Measurements from ENCODE around the gene B3GAT1. TPM values are rescaled to one million over a fixed set of nuclear protein-coding genes. Genes with fewer than 3 reads are reported as not detected.

The B3GAT1 gene
- total RNA-seq, 1 experiment from 2014 or later, result not detected

GRCh38 chr11:134374891-134375550 is 37.0 kb downstream of the B3GAT1 start:
- no peaks in the 10 kb centered on the region for H3K9me2 ChIP-seq (ENCODE audit: insufficient read depth)
- ATAC-seq, result no peak
- no peak overlapping the region for H3K4me3 ChIP-seq (replicated peaks in 1 of 2; ENCODE audit: low read depth in 1 of 2, low read length in 2 of 2)
- ChIA-PET RAD21 (ENCODE audit: low non-redundant PET in 1 of 2, low total read pairs in 2 of 2, uncharacterized antibody in 2 of 2, unreplicated experiment in 2 of 2) (no interaction called here), CTCF (no interaction called here), POLR2A (no interaction called here)
- TF ChIP-seq EZH2phosphoT487 (IDR thresholded peaks at IDR 0.05; ENCODE audit: borderline replicate concordance) (no peak), POLR2AphosphoS5 (IDR thresholded peaks at IDR 0.05; ENCODE audit: low read depth, low read length) (no peak), SRF (IDR thresholded peaks at IDR 0.05; ENCODE audit: low read depth) (no peak), JUND (IDR thresholded peaks at IDR 0.05) (no peak), CTCF (IDR thresholded peaks at IDR 0.05 in 2 of 3, conservative IDR thresholded peaks at IDR 0.05 in 1 of 3; ENCODE audit: borderline replicate concordance in 1 of 3, insufficient read depth in 1 of 3, low read depth in 2 of 3, low read length in 2 of 3) (no peak), POLR2A (IDR thresholded peaks at IDR 0.05; ENCODE audit: borderline replicate concordance, extremely low read depth, insufficient read depth, insufficient read length) (no peak), ZNF274 (IDR thresholded peaks at IDR 0.05; ENCODE audit: low read depth, low read length) (no peak), TCF7L2 (IDR thresholded peaks at IDR 0.05; ENCODE audit: borderline replicate concordance, extremely low read depth, insufficient read depth, insufficient read length) (no peak), RAD21 (IDR thresholded peaks at IDR 0.05; ENCODE audit: low read depth) (no peak), YY1 (IDR thresholded peaks at IDR 0.05; ENCODE audit: extremely low read depth, insufficient replicate concordance, low read depth, low read length) (no peak), CEBPB (IDR thresholded peaks at IDR 0.05; ENCODE audit: low read depth) (no peak), EGR1 (IDR thresholded peaks at IDR 0.05; ENCODE audit: low read depth) (no peak), CBX3 (IDR thresholded peaks at IDR 0.05; ENCODE audit: low read depth) (no peak)
- TF ChIP-seq, protein P1, sequence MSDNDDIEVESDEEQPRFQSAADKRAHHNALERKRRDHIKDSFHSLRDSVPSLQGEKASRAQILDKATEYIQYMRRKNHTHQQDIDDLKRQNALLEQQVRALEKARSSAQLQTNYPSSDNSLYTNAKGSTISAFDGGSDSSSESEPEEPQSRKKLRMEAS (IDR thresholded peaks at IDR 0.05), result no peak
- TF ChIP-seq, protein P2, sequence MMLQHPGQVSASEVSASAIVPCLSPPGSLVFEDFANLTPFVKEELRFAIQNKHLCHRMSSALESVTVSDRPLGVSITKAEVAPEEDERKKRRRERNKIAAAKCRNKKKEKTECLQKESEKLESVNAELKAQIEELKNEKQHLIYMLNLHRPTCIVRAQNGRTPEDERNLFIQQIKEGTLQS (IDR thresholded peaks at IDR 0.05), result no peak
- TF ChIP-seq, protein P3, sequence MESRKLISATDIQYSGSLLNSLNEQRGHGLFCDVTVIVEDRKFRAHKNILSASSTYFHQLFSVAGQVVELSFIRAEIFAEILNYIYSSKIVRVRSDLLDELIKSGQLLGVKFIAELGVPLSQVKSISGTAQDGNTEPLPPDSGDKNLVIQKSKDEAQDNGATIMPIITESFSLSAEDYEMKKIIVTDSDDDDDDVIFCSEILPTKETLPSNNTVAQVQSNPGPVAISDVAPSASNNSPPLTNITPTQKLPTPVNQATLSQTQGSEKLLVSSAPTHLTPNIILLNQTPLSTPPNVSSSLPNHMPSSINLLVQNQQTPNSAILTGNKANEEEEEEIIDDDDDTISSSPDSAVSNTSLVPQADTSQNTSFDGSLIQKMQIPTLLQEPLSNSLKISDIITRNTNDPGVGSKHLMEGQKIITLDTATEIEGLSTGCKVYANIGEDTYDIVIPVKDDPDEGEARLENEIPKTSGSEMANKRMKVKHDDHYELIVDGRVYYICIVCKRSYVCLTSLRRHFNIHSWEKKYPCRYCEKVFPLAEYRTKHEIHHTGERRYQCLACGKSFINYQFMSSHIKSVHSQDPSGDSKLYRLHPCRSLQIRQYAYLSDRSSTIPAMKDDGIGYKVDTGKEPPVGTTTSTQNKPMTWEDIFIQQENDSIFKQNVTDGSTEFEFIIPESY (IDR thresholded peaks at IDR 0.05; ENCODE audit: extremely low read depth, insufficient replicate concordance, low read length), result no peak
- intact Hi-C loops (cut with micrococcal nuclease), result no loop called here
- H3K27me3 ChIP-seq (ENCODE audit: insufficient read depth, low read length), result no peaks in the 10 kb centered on the region
- no peaks in the 10 kb centered on the region for H3K36me3 ChIP-seq (ENCODE audit: control insufficient read depth in 1 of 2, insufficient read depth in 2 of 2, low read length in 2 of 2)
- H2AFZ ChIP-seq (ENCODE audit: low read depth, low read length, poor library complexity, severe bottlenecking), result no peak overlapping the region
- no peaks in the 10 kb centered on the region for H3K4me1 ChIP-seq (ENCODE audit: control insufficient read depth in 1 of 2, insufficient read depth in 2 of 2, low read length in 2 of 2)
- H3K9ac ChIP-seq (ENCODE audit: low read length), result no peak overlapping the region
- no peak overlapping the region for H3K4me2 ChIP-seq (ENCODE audit: low read length)
- H3K79me2 ChIP-seq (ENCODE audit: insufficient read depth, low read length), result no peaks in the 10 kb centered on the region
- no TSS peak for BruUV-seq (replicated peaks)
- H4K20me1 ChIP-seq (ENCODE audit: insufficient read depth), result no peaks in the 10 kb centered on the region
- no peaks in the 10 kb centered on the region for H3K9me3 ChIP-seq (ENCODE audit: control insufficient read depth in 1 of 2, insufficient read depth in 1 of 2, low read depth in 1 of 2, low read length in 2 of 2)
- no peak overlapping the region for H3K27ac ChIP-seq (ENCODE audit: low read depth, low read length)
- DNase-seq (ENCODE audit: low read depth, low spot score), result no peak

All from HCT116 (cell line).